Activated CD4-positive, alpha-beta T cell treated with anti-CD3 and anti-CD28 coated beads for 4 hours (primary cell): ENCODE data around the gene TNS3.
"Not testable (repeated sequence)": the region's sequence is repeated elsewhere in the genome, so short reads cannot be mapped to it uniquely, and the experiment has no call there.

Experiments used
- DNase-seq, 2 donors: peaks; one replicate each; pipeline ENCODE4 v3.0.0-alpha.2; 2020

TNS3 gene

DNA sequence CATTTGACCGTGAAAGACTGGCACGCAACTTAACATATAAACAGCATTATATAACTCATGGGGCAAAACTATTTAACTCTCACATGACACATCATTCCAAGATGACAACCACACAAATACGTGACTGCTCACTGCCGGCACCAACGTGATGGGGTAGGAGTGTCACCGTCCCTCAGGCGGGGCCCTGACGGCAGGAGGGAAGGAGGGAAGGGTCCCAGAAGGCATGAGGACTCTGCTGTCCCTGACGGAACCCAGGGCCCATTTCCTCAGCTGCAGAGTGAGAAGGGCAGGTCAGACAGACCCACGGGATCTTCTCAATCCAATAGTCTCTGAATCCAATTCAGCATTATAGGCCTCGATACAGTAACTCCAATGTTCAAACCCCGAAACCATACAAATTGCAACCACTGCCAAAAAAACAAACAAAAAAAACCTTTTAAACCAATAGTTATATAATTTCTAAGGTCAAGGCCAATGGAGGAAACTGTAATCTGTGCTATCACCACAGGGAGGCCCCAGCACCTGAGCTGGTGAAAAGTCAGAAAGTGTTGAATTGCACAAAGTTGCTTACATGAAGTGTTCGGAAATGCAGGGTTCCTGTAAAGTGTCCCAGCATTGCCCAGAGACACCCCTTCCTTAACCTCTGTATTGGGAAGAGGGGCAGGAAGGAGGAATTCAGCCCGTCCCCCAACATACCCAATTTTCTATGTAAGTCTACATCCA lies 137.4 kb downstream of the TNS3 start:
- no peak for DNase-seq

DNA sequence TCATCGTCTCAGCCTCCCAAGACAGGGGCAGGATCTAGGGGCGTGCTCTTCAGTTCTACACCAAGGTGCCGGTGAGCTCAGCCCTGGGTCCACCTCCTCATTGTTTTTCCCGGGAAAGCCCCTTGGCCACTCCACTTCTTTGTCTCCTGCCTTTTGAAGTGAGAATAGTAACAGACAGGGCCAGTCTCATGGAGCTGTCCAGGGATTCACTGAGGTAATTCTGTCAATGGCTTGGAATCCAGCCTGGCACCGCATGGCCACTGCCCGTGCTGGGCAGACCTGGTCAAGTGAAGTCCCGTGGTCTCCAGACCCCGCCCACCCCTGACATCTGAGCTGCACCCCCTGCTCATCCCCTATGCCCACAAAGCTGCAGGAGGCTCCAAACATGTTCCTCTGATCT lies 138.9 kb downstream of the TNS3 start:
- no peak for DNase-seq

- no peak for DNase-seq
These were observed 139.4 kb downstream of the TNS3 start for GRCh38 chr7:47442605-47442865.

- DNase-seq = no peak
These were observed 139.9 kb downstream of the TNS3 start for GRCh38 chr7:47441796-47442604.

DNA sequence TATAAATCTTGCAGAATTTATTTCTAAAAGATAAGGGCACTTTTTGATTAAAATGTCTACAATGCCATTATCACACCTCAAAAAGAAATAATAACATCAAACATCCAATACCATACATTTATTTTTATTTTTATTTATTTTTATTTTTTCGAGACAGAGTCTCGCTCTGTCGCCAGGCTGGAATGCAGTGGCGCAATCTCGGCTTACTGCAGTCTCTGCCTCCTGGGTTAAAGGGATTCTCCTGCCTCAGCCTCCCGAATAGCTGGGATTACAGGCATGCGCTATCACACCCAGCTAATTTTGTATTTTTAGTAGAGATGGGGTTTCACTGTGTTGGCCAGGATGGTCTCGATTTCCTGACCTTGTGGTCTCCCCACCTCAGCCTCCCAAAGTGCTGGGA lies 140.9 kb downstream of the TNS3 start:
- DNase-seq = not testable (repeated sequence)

DNA sequence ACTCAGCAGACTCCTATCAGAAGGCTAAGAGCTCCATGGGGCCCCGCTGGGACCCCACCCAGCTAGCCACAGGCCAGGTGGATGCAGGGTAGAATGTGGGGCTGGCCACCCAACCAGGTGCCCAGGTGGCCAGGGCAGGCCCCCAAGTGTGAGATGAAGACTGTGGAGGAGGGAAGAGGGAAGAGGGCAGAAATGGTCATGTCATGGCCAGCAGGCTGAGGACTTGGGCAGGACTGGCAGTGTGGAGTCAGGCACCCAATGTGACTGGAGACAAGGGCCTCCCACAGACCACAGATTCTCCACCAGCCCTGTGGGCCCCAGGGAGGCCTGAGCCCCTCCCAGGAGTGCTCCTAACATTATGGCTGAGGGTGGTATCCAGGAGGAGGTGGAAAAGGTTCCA lies 141.6 kb downstream of the TNS3 start:
- DNase-seq = no peak

GRCh38 chr7:47439181-47439667 lies 142.7 kb downstream of the TNS3 start:
- no peak for DNase-seq

DNA sequence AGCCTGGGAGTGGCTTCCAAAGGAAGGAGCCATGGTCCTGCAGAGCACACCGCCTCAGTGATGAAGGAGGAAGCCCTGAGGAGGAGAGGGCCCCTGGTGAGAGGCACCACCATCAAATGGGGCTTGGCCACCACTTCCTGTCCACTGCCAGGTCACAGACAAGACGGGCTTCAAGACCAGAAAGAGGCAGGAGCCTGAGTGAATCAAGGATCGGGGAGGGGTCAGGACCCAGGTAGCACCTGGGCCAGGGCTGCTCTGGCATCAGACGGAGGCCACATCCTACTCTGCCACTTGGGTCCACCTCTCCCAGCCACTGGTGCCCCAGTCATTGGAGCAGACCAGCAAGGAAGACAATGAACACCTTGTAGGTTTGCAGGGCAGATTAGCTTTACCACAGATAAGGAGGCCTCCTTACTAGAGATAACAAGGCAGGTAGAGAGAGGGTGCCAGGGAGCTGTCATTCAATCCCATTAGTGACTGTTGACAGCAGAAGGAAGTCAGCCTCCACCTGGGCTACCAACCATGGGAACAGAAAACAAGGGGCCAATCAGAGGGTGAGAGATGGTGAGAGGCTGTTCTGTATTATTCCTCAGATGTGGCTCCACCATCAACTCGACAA lies 143.4 kb downstream of the TNS3 start:
- DNase-seq = no peak

DNA sequence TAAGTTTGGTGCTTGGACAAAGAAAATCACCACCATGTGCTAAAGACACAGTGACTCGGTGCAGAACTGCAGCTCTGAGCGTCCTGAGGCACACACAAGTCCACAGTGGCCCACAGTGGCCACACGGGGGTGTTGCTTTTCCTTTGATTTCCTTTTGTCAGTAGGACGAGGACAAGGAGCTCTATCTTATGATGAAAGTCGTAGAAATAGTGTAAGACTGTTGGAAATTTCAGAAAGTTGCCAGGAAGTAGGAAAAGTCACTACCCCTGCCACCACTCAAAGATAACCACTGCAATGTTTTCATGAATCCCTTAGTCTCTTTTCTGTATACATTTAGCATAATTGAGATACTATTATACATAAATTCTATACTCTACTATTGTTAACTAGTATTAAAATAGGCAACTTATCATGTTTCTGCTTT lies 146.0 kb downstream of the TNS3 start:
- DNase-seq = no peak

- DNase-seq = no peak
These were observed 148.4 kb downstream of the TNS3 start for GRCh38 chr7:47433564-47433895.

- no peak for DNase-seq
These were observed 149.0 kb downstream of the TNS3 start for GRCh38 chr7:47432671-47433563.

DNA sequence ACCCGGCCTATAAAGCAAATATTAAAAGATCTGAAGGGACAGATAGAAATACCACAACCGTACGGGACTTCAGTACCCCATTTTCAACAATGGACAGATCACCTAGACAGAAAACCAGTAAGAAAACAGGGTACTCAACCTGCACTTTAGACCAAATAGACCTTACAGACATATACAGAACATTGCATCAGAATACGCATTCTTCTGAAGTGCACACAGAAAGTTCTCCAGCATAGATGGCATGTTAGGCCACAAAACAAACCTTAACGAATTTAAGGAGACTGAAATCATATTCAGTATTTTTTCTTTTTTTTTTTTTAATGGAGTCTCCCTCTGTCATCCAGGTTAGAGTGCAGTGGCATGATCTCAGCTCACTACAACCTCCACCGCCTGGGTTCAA lies 151.5 kb downstream of the TNS3 start:
- no peak for DNase-seq

GRCh38 chr7:47428768-47429472 lies 153.0 kb downstream of the TNS3 start:
- no peak for DNase-seq

- DNase-seq = no peak
These were observed 153.7 kb downstream of the TNS3 start for GRCh38 chr7:47428052-47428767.

- no peak for DNase-seq
These were observed 154.8 kb downstream of the TNS3 start for GRCh38 chr7:47427051-47427643.

DNA sequence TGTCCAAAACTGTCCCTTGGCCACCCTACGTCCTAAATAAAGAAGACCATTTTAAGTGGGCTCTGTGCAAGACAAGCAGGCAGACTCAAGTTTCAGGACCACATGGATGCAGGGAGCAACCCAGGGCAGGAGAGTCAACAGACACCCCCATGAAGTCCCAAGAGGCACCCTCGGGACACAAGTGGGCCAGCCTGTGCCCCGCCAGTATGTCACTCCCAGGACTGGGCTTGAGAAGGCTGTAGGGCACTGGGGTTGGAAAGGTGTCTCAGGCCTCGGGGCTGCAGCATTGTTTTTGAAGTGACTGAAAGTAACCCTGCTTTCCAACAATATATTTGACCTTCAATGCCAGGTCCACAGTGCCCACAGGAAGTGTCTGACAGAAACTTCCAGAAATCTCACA lies 157.4 kb downstream of the TNS3 start:
- DNase-seq = no peak

DNA sequence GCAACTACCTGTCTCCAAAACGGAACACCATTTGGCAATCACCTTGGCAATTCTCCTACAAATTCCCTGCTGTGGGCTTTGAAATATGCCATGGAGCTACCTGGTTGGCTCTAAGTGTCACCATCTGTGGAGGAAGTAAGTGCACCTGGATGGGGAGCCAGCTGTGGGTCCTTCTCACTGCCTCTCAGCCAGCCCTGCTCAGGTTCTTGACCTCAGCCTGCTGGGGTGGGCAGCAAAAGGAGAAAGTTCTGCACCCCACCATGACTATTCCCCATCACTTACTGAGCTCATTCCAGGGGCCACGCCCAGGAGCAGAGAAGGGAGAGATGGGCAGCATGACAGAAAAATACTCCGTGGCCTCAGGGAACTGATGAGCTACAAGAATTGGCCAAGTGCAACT lies 158.7 kb downstream of the TNS3 start:
- DNase-seq = no peak

DNA sequence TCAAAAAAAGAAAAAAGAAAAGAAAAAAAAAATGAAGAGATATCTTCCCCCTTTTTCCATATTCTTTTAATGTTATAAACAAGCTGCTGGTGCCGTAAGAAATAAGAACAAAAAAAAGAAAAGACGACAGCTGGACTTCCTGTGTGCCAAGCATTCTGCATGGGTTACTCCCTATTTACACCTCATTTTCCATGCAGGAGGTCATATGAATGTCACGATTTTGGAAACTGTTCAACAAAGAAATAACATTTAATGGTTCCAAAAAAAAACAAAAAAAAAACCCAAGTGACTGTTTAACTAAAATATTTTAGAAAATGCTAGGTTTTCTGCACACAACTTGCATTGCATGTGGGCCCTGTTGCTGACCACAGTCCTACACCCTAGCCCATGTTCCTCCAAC lies 159.3 kb downstream of the TNS3 start:
- DNase-seq = no peak

- DNase-seq = no peak
These were observed 160.5 kb downstream of the TNS3 start for GRCh38 chr7:47421456-47421855.

GRCh38 chr7:47420122-47420780 lies 161.7 kb downstream of the TNS3 start:
- no peak for DNase-seq

GRCh38 chr7:47419471-47419870 lies 162.4 kb downstream of the TNS3 start:
- no peak for DNase-seq
